Measurements from ENCODE around the gene NEURL1. TPM values are rescaled to one million over a fixed set of nuclear protein-coding genes. Genes with fewer than 3 reads are reported as not detected.
"Not testable (repeated sequence)": the region's sequence is repeated elsewhere in the genome, so short reads cannot be mapped to it uniquely, and the experiment has no call there.

The NEURL1 gene
- polyA plus RNA-seq, 2 donors, result 0.10 to 0.11 TPM

DNA sequence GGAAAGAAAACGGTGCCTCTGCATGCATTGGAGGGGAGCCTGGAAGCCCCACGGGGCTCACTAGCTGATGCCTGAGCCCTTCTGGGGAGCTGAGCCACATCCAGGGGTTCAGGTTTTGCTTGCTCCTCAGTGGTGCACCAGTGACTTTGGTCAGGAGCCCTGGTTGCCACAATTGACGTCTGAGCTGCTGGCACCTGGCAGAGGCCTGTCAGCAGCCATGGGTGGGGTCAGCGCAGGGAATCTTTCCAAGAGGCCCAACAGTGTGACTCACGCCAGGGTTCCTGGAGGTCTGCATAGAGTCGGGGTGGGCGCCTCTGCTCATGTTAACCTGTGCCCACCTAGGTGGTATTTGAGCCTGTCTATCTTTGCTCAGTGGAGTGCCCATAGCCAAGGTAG lies 138.7 kb downstream of the NEURL1 start:
- H3K36me3 ChIP-seq (ENCODE audit: control insufficient read depth in 2 of 2, insufficient read depth in 2 of 2, low read length in 1 of 2), result peaks cover 3 to 25% of the 10 kb centered on the region in 2 donors
- peaks cover 0 to 13% of the 10 kb centered on the region in 2 donors for H3K4me1 ChIP-seq (ENCODE audit: control insufficient read depth in 2 of 2, insufficient read depth in 2 of 2, low read length in 1 of 2)
- no peaks in the 10 kb centered on the region for H3K27me3 ChIP-seq (ENCODE audit: control insufficient read depth in 1 of 2, insufficient read depth in 2 of 2, low read length in 2 of 2)
- H3K4me3 ChIP-seq (ENCODE audit: low read depth in 1 of 2, low read length in 2 of 2), result no peak overlapping the region
- no peak overlapping the region for H3K27ac ChIP-seq (ENCODE audit: low read depth in 2 of 2, low read length in 1 of 2)
- WGBS, 2 donors, result 53 to 61% methylated on average over 7 of the region's 7 CpGs
- H3K9me3 ChIP-seq (ENCODE audit: control insufficient read depth in 2 of 2, insufficient read depth in 1 of 2, low read depth in 1 of 2, low read length in 1 of 2), result no peaks in the 10 kb centered on the region

- H3K4me1 ChIP-seq (ENCODE audit: control insufficient read depth in 2 of 2, insufficient read depth in 2 of 2, low read length in 1 of 2), result peaks cover 4 to 19% of the 10 kb centered on the region in 2 donors
- not testable (repeated sequence) for H3K27me3 ChIP-seq (ENCODE audit: control insufficient read depth in 1 of 2, insufficient read depth in 2 of 2, low read length in 2 of 2); H3K4me3 ChIP-seq (ENCODE audit: low read depth in 1 of 2, low read length in 2 of 2); H3K9me3 ChIP-seq (ENCODE audit: control insufficient read depth in 2 of 2, insufficient read depth in 1 of 2, low read depth in 1 of 2, low read length in 1 of 2); H3K27ac ChIP-seq (ENCODE audit: low read depth in 2 of 2, low read length in 1 of 2)
- WGBS, 2 donors, result 80 to 91% methylated on average over 6 of the region's 6 CpGs
- H3K36me3 ChIP-seq (ENCODE audit: control insufficient read depth in 2 of 2, insufficient read depth in 2 of 2, low read length in 1 of 2), result peaks cover 0 to 21% of the 10 kb centered on the region in 2 donors
These were observed 139.4 kb downstream of the NEURL1 start for GRCh38 chr10:103632871-103633270.

DNA sequence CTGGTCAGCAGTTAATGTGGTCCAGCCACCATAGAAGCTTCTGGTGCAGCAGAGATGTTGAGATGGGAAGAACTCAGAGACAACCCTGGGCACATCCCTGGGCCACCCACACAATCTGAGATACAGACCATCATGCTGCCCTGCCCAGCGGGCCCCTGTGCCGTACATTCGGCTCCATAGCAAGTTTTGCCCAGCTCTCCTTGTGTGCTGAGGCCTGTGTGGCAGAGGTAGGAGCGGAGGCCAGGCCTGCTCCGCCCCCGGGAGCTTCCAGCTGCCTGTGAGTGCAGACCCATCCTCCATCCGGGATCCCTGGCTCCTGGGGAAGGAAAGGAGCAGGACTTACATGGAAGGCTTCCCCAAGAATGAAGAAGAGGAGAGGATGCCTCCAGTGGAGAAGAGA lies 140.3 kb downstream of the NEURL1 start:
- Histone ChIP-seq H3K4me3 (ENCODE audit: low read depth in 1 of 2, low read length in 2 of 2) (no peak overlapping the region), H3K27ac (ENCODE audit: low read depth in 2 of 2, low read length in 1 of 2) (no peak overlapping the region), H3K36me3 (ENCODE audit: control insufficient read depth in 2 of 2, insufficient read depth in 2 of 2, low read length in 1 of 2) (peaks cover 0 to 18% of the 10 kb centered on the region in 2 donors), H3K4me1 (ENCODE audit: control insufficient read depth in 2 of 2, insufficient read depth in 2 of 2, low read length in 1 of 2) (peaks cover 10 to 28% of the 10 kb centered on the region in 2 donors), H3K9me3 (ENCODE audit: control insufficient read depth in 2 of 2, insufficient read depth in 1 of 2, low read depth in 1 of 2, low read length in 1 of 2) (no peaks in the 10 kb centered on the region), H3K27me3 (ENCODE audit: control insufficient read depth in 1 of 2, insufficient read depth in 2 of 2, low read length in 2 of 2) (no peaks in the 10 kb centered on the region)
- 92 to 95% methylated on average over 7 of the region's 7 CpGs for WGBS, 2 donors

GRCh38 chr10:103635580-103635979 lies 142.1 kb downstream of the NEURL1 start:
- Histone ChIP-seq H3K4me1 (ENCODE audit: control insufficient read depth in 2 of 2, insufficient read depth in 2 of 2, low read length in 1 of 2) (peaks cover 11 to 34% of the 10 kb centered on the region in 2 donors), H3K4me3 (ENCODE audit: low read depth in 1 of 2, low read length in 2 of 2) (no peak overlapping the region), H3K9me3 (ENCODE audit: control insufficient read depth in 2 of 2, insufficient read depth in 1 of 2, low read depth in 1 of 2, low read length in 1 of 2) (no peaks in the 10 kb centered on the region), H3K36me3 (ENCODE audit: control insufficient read depth in 2 of 2, insufficient read depth in 2 of 2, low read length in 1 of 2) (peaks cover 0 to 11% of the 10 kb centered on the region in 2 donors), H3K27ac (ENCODE audit: low read depth in 2 of 2, low read length in 1 of 2) (no peak overlapping the region), H3K27me3 (ENCODE audit: control insufficient read depth in 1 of 2, insufficient read depth in 2 of 2, low read length in 2 of 2) (no peaks in the 10 kb centered on the region)
- WGBS, 2 donors, result 48 to 51% methylated on average over 5 of the region's 5 CpGs

GRCh38 chr10:103636492-103636891 lies 143.0 kb downstream of the NEURL1 start:
- Histone ChIP-seq H3K36me3 (ENCODE audit: control insufficient read depth in 2 of 2, insufficient read depth in 2 of 2, low read length in 1 of 2) (peaks cover 0 to 14% of the 10 kb centered on the region in 2 donors), H3K4me1 (ENCODE audit: control insufficient read depth in 2 of 2, insufficient read depth in 2 of 2, low read length in 1 of 2) (peaks cover 13 to 38% of the 10 kb centered on the region in 2 donors), H3K27me3 (ENCODE audit: control insufficient read depth in 1 of 2, insufficient read depth in 2 of 2, low read length in 2 of 2) (no peaks in the 10 kb centered on the region), H3K4me3 (ENCODE audit: low read depth in 1 of 2, low read length in 2 of 2) (no peak overlapping the region), H3K27ac (ENCODE audit: low read depth in 2 of 2, low read length in 1 of 2) (peak overlapping the region in 1 of 2 donors; percentile 34), H3K9me3 (ENCODE audit: control insufficient read depth in 2 of 2, insufficient read depth in 1 of 2, low read depth in 1 of 2, low read length in 1 of 2) (no peaks in the 10 kb centered on the region)
- 71 to 79% methylated on average over 5 of the region's 5 CpGs for WGBS, 2 donors

DNA sequence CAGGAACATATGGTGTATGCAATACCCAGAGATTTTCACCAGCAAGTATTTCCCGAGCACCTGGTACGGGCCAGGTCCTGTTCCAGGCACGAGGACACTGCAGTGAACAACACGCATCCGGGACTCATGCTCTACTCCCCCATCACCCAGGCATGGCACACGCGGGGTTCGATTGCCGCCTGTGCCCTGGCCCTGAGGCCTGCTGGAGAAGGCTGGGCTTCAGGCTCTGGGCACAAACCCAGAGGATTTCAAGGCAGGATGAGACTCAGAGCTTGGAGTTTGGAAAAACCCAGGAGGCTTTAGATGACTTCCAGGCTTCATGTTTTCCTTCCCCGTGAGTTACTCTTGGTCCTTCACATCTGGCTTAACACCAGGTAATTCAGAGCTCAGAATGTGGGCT lies 143.5 kb downstream of the NEURL1 start:
- Histone ChIP-seq H3K4me1 (ENCODE audit: control insufficient read depth in 2 of 2, insufficient read depth in 2 of 2, low read length in 1 of 2) (peaks cover 13 to 41% of the 10 kb centered on the region in 2 donors), H3K27ac (ENCODE audit: low read depth in 2 of 2, low read length in 1 of 2) (peak overlapping the region; percentile 62 to 83), H3K9me3 (ENCODE audit: control insufficient read depth in 2 of 2, insufficient read depth in 1 of 2, low read depth in 1 of 2, low read length in 1 of 2) (no peaks in the 10 kb centered on the region), H3K27me3 (ENCODE audit: control insufficient read depth in 1 of 2, insufficient read depth in 2 of 2, low read length in 2 of 2) (no peaks in the 10 kb centered on the region), H3K36me3 (ENCODE audit: control insufficient read depth in 2 of 2, insufficient read depth in 2 of 2, low read length in 1 of 2) (peaks cover 0 to 14% of the 10 kb centered on the region in 2 donors), H3K4me3 (ENCODE audit: low read depth in 1 of 2, low read length in 2 of 2) (no peak overlapping the region)
- 41 to 60% methylated on average over 10 of the region's 10 CpGs for WGBS, 2 donors

DNA sequence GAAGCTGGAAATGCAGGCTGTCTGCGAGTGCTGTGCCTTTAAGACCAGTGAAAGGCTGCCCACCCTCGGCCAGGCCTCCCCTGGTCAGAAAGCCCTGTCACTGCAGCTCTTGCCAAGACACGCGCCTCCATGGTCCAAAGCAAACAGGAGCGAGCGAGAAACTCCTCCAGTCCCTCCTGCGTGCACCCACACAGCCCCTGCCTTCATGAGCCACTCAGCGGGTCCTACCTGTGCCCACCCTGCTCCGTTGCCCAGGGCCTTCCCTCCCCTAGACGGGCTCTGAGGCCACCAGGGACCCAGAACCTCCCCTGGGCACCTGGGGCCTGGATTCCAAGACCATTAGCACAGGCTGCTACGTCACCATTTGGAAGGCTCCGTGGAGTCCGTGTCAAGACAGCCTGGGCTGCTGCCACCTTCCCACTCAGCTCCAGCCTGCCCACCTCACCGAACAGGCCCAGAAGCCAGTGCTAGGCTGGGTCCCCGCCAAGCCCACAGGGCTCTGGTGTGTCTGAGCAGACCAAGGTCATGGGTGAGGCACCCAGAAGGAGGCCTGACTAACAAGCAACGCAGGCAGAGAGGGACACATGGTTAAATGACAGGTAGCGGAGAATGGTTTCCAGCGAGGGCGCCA lies 144.5 kb downstream of the NEURL1 start:
- Histone ChIP-seq H3K9me3 (ENCODE audit: control insufficient read depth in 2 of 2, insufficient read depth in 1 of 2, low read depth in 1 of 2, low read length in 1 of 2) (no peaks in the 10 kb centered on the region), H3K4me1 (ENCODE audit: control insufficient read depth in 2 of 2, insufficient read depth in 2 of 2, low read length in 1 of 2) (peaks cover 17 to 40% of the 10 kb centered on the region in 2 donors)
- 35 to 46% methylated on average over 19 of the region's 19 CpGs for WGBS, 2 donors

DNA sequence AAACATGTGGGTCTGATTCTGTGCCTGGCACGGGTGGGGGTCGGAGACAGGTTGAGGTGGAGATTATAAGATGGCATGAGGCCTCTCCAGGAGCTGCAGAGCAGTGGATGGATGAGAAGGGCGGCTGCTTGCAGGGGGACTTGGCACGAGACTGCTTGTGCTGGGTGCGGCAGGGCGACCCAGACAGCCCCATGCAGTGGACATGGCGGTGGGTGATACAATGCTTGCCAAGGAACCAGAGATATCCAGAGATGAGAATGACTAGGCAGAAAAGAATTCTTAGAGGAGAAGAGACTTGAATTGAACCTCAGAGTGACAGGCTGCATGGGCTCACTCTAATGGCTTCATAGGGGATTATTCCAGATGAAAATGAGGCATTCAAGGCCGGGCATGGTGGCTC lies 145.4 kb downstream of the NEURL1 start:
- Histone ChIP-seq H3K4me1 (ENCODE audit: control insufficient read depth in 2 of 2, insufficient read depth in 2 of 2, low read length in 1 of 2) (peaks cover 17 to 44% of the 10 kb centered on the region in 2 donors), H3K36me3 (ENCODE audit: control insufficient read depth in 2 of 2, insufficient read depth in 2 of 2, low read length in 1 of 2) (peaks cover 0 to 11% of the 10 kb centered on the region in 2 donors), H3K27ac (ENCODE audit: low read depth in 2 of 2, low read length in 1 of 2) (peak overlapping the region in 1 of 2 donors; percentile 83), H3K4me3 (ENCODE audit: low read depth in 1 of 2, low read length in 2 of 2) (no peak overlapping the region), H3K27me3 (ENCODE audit: control insufficient read depth in 1 of 2, insufficient read depth in 2 of 2, low read length in 2 of 2) (no peaks in the 10 kb centered on the region), H3K9me3 (ENCODE audit: control insufficient read depth in 2 of 2, insufficient read depth in 1 of 2, low read depth in 1 of 2, low read length in 1 of 2) (no peaks in the 10 kb centered on the region)
- WGBS, 2 donors, result 75 to 76% methylated on average over 8 of the region's 8 CpGs

More for the DNA sequence above, 144.5 kb downstream of the NEURL1 start:
- peak overlapping the region; percentile 62 to 83 for H3K27ac ChIP-seq (ENCODE audit: low read depth in 2 of 2, low read length in 1 of 2)
- no peak overlapping the region for H3K4me3 ChIP-seq (ENCODE audit: low read depth in 1 of 2, low read length in 2 of 2)
- H3K27me3 ChIP-seq (ENCODE audit: control insufficient read depth in 1 of 2, insufficient read depth in 2 of 2, low read length in 2 of 2), result no peaks in the 10 kb centered on the region
- peaks cover 0 to 14% of the 10 kb centered on the region in 2 donors for H3K36me3 ChIP-seq (ENCODE audit: control insufficient read depth in 2 of 2, insufficient read depth in 2 of 2, low read length in 1 of 2)

DNA sequence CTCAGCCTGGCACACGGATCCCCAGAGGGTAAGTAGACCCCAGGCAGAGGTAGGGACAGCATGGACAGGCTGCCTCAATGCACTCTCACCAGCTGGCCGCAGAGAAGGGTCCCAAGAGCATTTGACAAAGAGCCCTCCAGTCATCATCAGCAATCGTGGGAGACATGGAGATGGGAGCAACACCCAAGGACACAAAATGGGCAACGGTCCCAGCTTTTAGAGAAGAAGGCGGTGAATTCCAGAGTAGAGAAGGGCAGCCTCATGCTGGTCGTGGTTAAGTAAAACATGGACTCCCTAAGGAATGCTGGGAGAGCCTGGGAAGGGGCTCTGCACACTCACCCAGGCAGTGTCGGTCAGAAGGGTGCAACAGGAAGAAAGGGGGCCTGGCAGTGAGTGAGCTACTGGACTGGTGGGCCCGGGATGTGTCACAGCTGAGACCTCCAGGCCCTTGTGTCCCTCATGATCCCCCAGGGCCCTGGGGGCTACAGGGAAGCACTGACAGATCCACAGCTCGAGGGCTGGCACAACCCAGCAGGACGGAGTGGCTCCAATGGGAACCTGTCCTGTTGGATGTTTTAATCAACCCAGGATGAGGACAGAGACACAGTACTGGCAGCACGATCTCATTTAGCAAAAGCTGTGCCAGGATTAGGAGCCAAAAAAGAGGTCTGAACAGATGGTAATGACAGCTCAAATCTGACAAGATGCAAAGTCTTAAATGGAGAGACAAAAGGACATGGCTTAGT lies 147.1 kb downstream of the NEURL1 start:
- Histone ChIP-seq H3K4me1 (ENCODE audit: control insufficient read depth in 2 of 2, insufficient read depth in 2 of 2, low read length in 1 of 2) (peaks cover 17 to 40% of the 10 kb centered on the region in 2 donors), H3K36me3 (ENCODE audit: control insufficient read depth in 2 of 2, insufficient read depth in 2 of 2, low read length in 1 of 2) (peaks cover 0 to 11% of the 10 kb centered on the region in 2 donors), H3K27ac (ENCODE audit: low read depth in 2 of 2, low read length in 1 of 2) (peak overlapping the region; percentile 11 to 73), H3K4me3 (ENCODE audit: low read depth in 1 of 2, low read length in 2 of 2) (no peak overlapping the region), H3K27me3 (ENCODE audit: control insufficient read depth in 1 of 2, insufficient read depth in 2 of 2, low read length in 2 of 2) (no peaks in the 10 kb centered on the region), H3K9me3 (ENCODE audit: control insufficient read depth in 2 of 2, insufficient read depth in 1 of 2, low read depth in 1 of 2, low read length in 1 of 2) (no peaks in the 10 kb centered on the region)
- 54 to 57% methylated on average over 11 of the region's 11 CpGs for WGBS, 2 donors

Data from esophagus (tissue), 2 donors.